Fibroblast of villous mesenchyme (primary cell): ENCODE data around the gene RHEB. TPM values are rescaled to one million over a fixed set of nuclear protein-coding genes. Genes with fewer than 3 reads are reported as not detected.

Experiments used
- DNase-seq: peaks from one replicate; pipeline ENCODE4 v3.0.0-alpha.2; 2010; ENCODE audit warnings: low read depth
- H3K4me3 ChIP-seq: 2 replicates; pipeline ENCODE4 v1.5.1; 2011; ENCODE audit warnings: low read depth, mild to moderate bottlenecking, low read length
- total RNA-seq: library from RNA; depleted of rRNA; stranded (reverse); fragments of >200 nt; gene quantifications from 2 replicates; pipeline ENCODE4 v1.2.3, GENCODE V29; 2012
- TF ChIP-seq, protein P1 (sequence below): IDR thresholded peaks from 2 replicates; pipeline ENCODE4 v1.5.1; 2012; ENCODE audit warnings: low read depth, mild to moderate bottlenecking, low read length; ENCODE audit not compliant: insufficient read depth

Gene RHEB
- total RNA-seq, 1 donor: 79.5 TPM

DNA sequence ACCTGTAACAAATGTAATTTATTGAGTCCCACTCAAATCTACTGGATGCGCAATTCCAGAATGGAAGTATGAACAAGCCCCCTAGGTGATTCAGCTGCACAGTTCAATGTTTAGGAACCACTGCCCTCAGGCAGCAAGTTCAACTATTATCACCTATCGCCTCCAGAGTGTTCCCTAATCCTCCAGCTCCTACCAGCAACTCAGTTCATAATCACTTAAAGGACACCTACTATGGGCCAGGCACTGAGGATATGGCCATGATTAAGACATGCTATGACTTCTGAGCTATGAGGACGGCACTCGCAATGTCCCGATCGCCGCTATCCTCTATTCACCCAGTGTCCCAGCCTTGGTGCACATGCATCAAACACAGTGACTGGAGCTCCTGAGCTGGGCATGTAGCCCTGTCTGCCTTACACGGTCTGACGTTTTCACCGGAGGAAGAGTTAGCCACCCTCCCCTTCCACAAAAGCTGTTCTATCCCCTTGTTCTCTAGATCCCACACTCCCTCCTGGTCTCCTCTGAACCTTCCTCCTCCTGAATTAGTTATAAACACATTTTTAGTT, 22.3 kb downstream of the RHEB start:
- no peak overlapping the region for H3K4me3 ChIP-seq
- no peak for DNase-seq
- TF ChIP-seq, protein P1, sequence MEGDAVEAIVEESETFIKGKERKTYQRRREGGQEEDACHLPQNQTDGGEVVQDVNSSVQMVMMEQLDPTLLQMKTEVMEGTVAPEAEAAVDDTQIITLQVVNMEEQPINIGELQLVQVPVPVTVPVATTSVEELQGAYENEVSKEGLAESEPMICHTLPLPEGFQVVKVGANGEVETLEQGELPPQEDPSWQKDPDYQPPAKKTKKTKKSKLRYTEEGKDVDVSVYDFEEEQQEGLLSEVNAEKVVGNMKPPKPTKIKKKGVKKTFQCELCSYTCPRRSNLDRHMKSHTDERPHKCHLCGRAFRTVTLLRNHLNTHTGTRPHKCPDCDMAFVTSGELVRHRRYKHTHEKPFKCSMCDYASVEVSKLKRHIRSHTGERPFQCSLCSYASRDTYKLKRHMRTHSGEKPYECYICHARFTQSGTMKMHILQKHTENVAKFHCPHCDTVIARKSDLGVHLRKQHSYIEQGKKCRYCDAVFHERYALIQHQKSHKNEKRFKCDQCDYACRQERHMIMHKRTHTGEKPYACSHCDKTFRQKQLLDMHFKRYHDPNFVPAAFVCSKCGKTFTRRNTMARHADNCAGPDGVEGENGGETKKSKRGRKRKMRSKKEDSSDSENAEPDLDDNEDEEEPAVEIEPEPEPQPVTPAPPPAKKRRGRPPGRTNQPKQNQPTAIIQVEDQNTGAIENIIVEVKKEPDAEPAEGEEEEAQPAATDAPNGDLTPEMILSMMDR: no peak

DNA sequence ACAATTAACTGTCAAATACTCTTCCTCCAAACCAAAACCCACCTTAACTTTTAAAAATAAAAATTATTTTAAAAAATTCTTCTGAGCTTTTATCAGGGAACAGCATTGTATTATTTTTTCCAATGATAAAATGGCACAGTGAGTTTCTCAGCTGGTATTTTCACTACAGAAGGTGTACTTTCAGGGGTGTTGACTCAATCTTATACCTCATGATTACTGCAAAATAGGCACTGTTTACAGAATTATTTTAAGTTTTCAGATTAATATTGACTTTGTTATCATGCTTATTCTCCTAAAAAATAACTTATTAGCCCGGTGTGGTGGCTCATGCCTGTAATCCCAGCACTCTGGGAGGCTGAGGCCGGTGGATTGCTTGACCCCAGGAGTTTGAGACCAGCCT, 24.3 kb downstream of the RHEB start:
- no peak for DNase-seq
- H3K4me3 ChIP-seq: no peak overlapping the region
- TF ChIP-seq, protein P1: no peak

DNA sequence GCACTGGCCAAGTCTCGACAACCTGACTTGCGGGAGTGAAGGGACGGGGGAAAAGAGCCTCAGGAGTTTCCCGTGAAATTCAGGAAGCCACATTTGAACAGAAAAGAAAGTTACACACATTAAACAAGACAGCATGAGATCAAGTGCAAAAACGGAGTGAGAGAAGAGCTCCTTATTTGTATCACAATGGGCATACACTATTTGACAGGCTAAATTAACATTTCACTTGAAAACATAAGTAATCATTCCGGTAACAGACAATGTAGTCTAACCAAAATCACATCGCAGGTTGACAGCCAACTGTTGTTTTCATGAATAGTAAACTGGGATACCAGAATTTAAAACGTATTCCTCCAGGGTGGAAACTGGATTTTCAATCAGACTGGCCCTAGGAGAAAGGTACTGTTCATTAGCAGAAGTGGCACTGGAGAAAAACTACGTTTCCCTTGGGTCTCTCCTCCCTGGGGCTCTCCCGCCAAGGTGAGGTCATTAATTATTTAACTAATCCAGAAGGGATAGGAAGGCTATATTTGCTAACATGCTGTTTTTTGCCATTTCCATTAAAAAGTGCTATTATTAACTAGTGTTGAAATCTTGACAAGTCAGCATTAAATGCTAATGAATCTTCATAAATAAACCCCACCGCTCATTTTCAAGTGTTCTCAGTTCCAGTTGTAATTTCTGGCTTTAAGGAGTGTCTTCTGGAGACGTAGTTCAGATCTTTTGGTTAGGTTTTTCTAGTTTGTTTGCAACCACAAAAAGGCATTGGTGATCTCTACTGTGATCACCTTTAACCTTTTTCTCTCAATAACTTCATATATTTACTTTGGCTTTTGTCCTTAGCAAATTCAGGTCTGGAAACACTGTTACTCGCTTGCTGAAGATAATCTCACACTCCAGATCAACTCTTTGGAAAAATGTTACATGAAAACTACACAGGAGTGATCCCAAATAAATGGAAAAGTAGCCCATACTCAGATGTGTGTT, 25.1 kb downstream of the RHEB start:
- peak; percentile 48 for DNase-seq
- TF ChIP-seq, protein P1: no peak
- H3K4me3 ChIP-seq: no peak overlapping the region

- TF ChIP-seq, protein P1: no peak
- no peak overlapping the region for H3K4me3 ChIP-seq
- DNase-seq: no peak
Measured at GRCh38 chr7:151493083-151493482, 26.6 kb downstream of the RHEB start.

DNA sequence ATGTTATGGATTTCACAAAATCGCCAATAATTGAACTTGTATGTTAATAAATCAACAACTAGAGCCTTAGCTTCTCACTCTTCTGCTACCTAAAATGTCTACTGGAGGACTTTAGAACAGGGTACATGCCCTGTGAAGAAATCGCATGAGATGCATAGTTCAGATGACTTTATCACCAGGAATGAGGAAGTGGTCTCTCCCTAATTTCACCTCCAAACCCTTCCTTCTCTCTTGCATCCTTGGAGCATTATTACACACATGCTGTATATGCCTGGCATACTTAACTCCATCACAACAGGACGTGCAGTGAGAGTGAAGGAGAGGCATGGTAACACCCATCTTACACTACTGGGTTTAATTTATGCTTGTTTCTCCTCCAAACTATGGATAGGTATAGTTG, 27.8 kb downstream of the RHEB start:
- peak; percentile 82 for DNase-seq

GRCh38 chr7:151490456-151491105, 29.1 kb downstream of the RHEB start:
- H3K4me3 ChIP-seq: no peak overlapping the region
- TF ChIP-seq, protein P1: no peak
- DNase-seq: no peak

More for the DNA sequence above, 27.8 kb downstream of the RHEB start:
- TF ChIP-seq, protein P1: no peak
- no peak overlapping the region for H3K4me3 ChIP-seq
